Suprapubic skin (tissue), 4 donors: ENCODE results near the gene NRSN2.

Experiments used
- CTCF ChIP-seq, 2 donors: fragments of 200-600 bp in 1 of 2; fragments of 450-650 bp in 1 of 2; sonication (generic) in 1 of 2; IDR thresholded peaks; one replicate each; pipeline ENCODE4 v1.5.1; 2016 to 2019; ENCODE audit warnings: antibody characterized with exemption in 2 of 2, mild to moderate bottlenecking in 1 of 2, moderate library complexity in 1 of 2
- POLR2A ChIP-seq, 2 donors: fragments of 450-650 bp; IDR thresholded peaks; one replicate each; pipeline ENCODE4 v1.6.1; 2017; ENCODE audit warnings: antibody characterized with exemption in 2 of 2, mild to moderate bottlenecking in 2 of 2, moderate library complexity in 2 of 2
- POLR2AphosphoS5 ChIP-seq, 3 donors: sonication (generic); formaldehyde crosslinking; IDR thresholded peaks; one replicate each; pipeline ENCODE4 v1.6.1; 2017; ENCODE audit warnings: antibody characterized with exemption in 3 of 3

GRCh38 chr20:309841-310644, 36.9 kb upstream of the NRSN2 start:
- TF ChIP-seq POLR2A (IDR thresholded peaks at IDR 0.05): no peak
- TF ChIP-seq CTCF (IDR thresholded peaks at IDR 0.05): no peak
- TF ChIP-seq POLR2AphosphoS5 (IDR thresholded peaks at IDR 0.05): no peak
